ENCODE measurements around the gene ATG10.
"Not testable (repeated sequence)": the region's sequence is repeated elsewhere in the genome, so short reads cannot be mapped to it uniquely, and the experiment has no call there.

Gene ATG10

GRCh38 chr5:81983148-81983547, 11.3 kb downstream of the ATG10 start:
- not testable (repeated sequence) for DNase-seq

- DNase-seq: not testable (repeated sequence)
These were observed 11.7 kb downstream of the ATG10 start for GRCh38 chr5:81983563-81983962.

GRCh38 chr5:81986126-81986525, 14.3 kb downstream of the ATG10 start:
- DNase-seq: no peak

GRCh38 chr5:81989204-81989603, 17.4 kb downstream of the ATG10 start:
- no peak for DNase-seq

GRCh38 chr5:81994679-81995078, 22.9 kb downstream of the ATG10 start:
- DNase-seq: no peak

GRCh38 chr5:81995407-81995806, 23.6 kb downstream of the ATG10 start:
- DNase-seq: no peak

GRCh38 chr5:82004511-82004910, 32.7 kb downstream of the ATG10 start:
- DNase-seq: no peak

GRCh38 chr5:82009869-82010268, 38.0 kb downstream of the ATG10 start:
- DNase-seq: not testable (repeated sequence)

- no peak for DNase-seq
These were observed 38.9 kb downstream of the ATG10 start for GRCh38 chr5:82010696-82011095.

- no peak for DNase-seq
These were observed 39.9 kb downstream of the ATG10 start for GRCh38 chr5:82011761-82012160.

- DNase-seq: not testable (repeated sequence)
These were observed 42.8 kb downstream of the ATG10 start for GRCh38 chr5:82014644-82015043.

- DNase-seq: peak; percentile 85
These were observed 46.6 kb downstream of the ATG10 start for GRCh38 chr5:82018462-82018861.

- DNase-seq: no peak
These were observed 47.7 kb downstream of the ATG10 start for GRCh38 chr5:82019342-82020138.

- DNase-seq: no peak
These were observed 50.7 kb downstream of the ATG10 start for GRCh38 chr5:82022499-82022898.

- no peak for DNase-seq
These were observed 51.8 kb downstream of the ATG10 start for GRCh38 chr5:82023644-82024043.

GRCh38 chr5:82031220-82032119, 59.6 kb downstream of the ATG10 start:
- no peak for DNase-seq

GRCh38 chr5:82042894-82043293, 71.1 kb downstream of the ATG10 start:
- not testable (repeated sequence) for DNase-seq

- no peak for DNase-seq
These were observed 72.2 kb downstream of the ATG10 start for GRCh38 chr5:82044010-82044409.

- DNase-seq: no peak
These were observed 73.9 kb downstream of the ATG10 start for GRCh38 chr5:82045554-82046275.

GRCh38 chr5:82046276-82046647, 74.4 kb downstream of the ATG10 start:
- no peak for DNase-seq

GRCh38 chr5:82050955-82051354, 79.1 kb downstream of the ATG10 start:
- DNase-seq: no peak

GRCh38 chr5:82054004-82054710, 82.3 kb downstream of the ATG10 start:
- no peak for DNase-seq

GRCh38 chr5:82057051-82057450, 85.2 kb downstream of the ATG10 start:
- no peak for DNase-seq
